Liver (tissue), 9 donors: ENCODE measurements around the gene OXCT1. TPM values are rescaled to one million over a fixed set of nuclear protein-coding genes. Genes with fewer than 3 reads are reported as not detected.

Source experiments
- DNase-seq: peaks from one replicate; pipeline ENCODE4 v3.0.0-alpha.2; 2017; ENCODE audit warnings: low spot score
- H3K27ac ChIP-seq, 2 donors: one replicate each; pipeline ENCODE4 v1.7.0; 2013; ENCODE audit warnings: inconsistent platforms in 2 of 2, low read length in 2 of 2, control low read depth in 1 of 2, low read depth in 1 of 2, mild to moderate bottlenecking in 1 of 2
- H3K27me3 ChIP-seq, 4 donors: one replicate each; pipeline versions ENCODE4 v1.6.1 to v1.7.0; 2013; ENCODE audit warnings: low read length in 3 of 4, inconsistent platforms in 1 of 4, mild to moderate bottlenecking in 1 of 4, moderate library complexity in 1 of 4; ENCODE audit not compliant: control insufficient read depth in 4 of 4, insufficient read depth in 4 of 4
- H3K36me3 ChIP-seq, 4 donors: one replicate each; pipeline versions ENCODE4 v1.6.1 to v1.7.0; 2013; ENCODE audit warnings: low read length in 3 of 4, mild to moderate bottlenecking in 3 of 4, low read depth in 1 of 4, moderate library complexity in 1 of 4; ENCODE audit not compliant: control insufficient read depth in 4 of 4, insufficient read depth in 3 of 4
- H3K4me1 ChIP-seq, 4 donors: one replicate each; pipeline versions ENCODE4 v1.6.1 to v1.7.0; 2013; ENCODE audit warnings: low read length in 3 of 4, mild to moderate bottlenecking in 3 of 4, moderate library complexity in 1 of 4; ENCODE audit not compliant: control insufficient read depth in 4 of 4, insufficient read depth in 4 of 4
- H3K4me3 ChIP-seq, 3 donors: one replicate each; pipeline versions ENCODE4 v1.6.1 to v1.7.0; 2013; ENCODE audit warnings: low read length in 3 of 3, control low read depth in 1 of 3, low read depth in 1 of 3, mild to moderate bottlenecking in 1 of 3
- H3K9ac ChIP-seq, 2 donors: one replicate each; pipeline ENCODE4 v1.7.0; 2013; ENCODE audit warnings: low read length in 2 of 2, mild to moderate bottlenecking in 2 of 2, moderate library complexity in 2 of 2, control low read depth in 1 of 2, low read depth in 1 of 2
- H3K9me3 ChIP-seq, 4 donors: one replicate each; pipeline versions ENCODE4 v1.6.1 to v1.7.0; 2013; ENCODE audit warnings: low read length in 3 of 4; ENCODE audit not compliant: control insufficient read depth in 4 of 4
- EGR1 ChIP-seq, 2 donors: IDR thresholded peaks; 2 replicates each; pipeline ENCODE4 v1.6.1; 2016 to 2018; ENCODE audit warnings: antibody characterized with exemption in 2 of 2, low read depth in 2 of 2
- FOXA1 ChIP-seq: IDR thresholded peaks from 2 replicates; pipeline ENCODE4 v1.6.1; 2016; ENCODE audit warnings: antibody characterized with exemption
- FOXA2 ChIP-seq: IDR thresholded peaks from 2 replicates; pipeline ENCODE4 v1.6.1; 2016; ENCODE audit warnings: antibody characterized with exemption
- GABPA ChIP-seq, 2 donors: IDR thresholded peaks in 1 of 2; conservative IDR thresholded peaks in 1 of 2; 2 replicates each; pipeline ENCODE4 v1.6.1; 2016; ENCODE audit warnings: antibody characterized with exemption in 2 of 2, mild to moderate bottlenecking in 1 of 2, moderate library complexity in 1 of 2
- HNF4A ChIP-seq, 2 donors: conservative IDR thresholded peaks; 2 replicates each; pipeline ENCODE4 v1.6.1; 2016; ENCODE audit warnings: antibody characterized with exemption in 2 of 2, mild to moderate bottlenecking in 2 of 2
- HNF4G ChIP-seq: IDR thresholded peaks from 2 replicates; pipeline ENCODE4 v1.6.1; 2016; ENCODE audit warnings: antibody characterized with exemption
- JUND ChIP-seq, 2 donors: IDR thresholded peaks; 2 replicates each; pipeline ENCODE4 v1.6.1; 2016; ENCODE audit warnings: antibody characterized with exemption in 2 of 2
- MAX ChIP-seq: IDR thresholded peaks from 2 replicates; pipeline ENCODE4 v1.6.1; 2016; ENCODE audit warnings: antibody characterized with exemption
- NR2F2 ChIP-seq: IDR thresholded peaks from 2 replicates; pipeline ENCODE4 v1.6.1; 2016; ENCODE audit warnings: antibody characterized with exemption
- RAD21 ChIP-seq, 2 donors: IDR thresholded peaks; 2 replicates each; pipeline ENCODE4 v1.6.1; 2016; ENCODE audit warnings: antibody characterized with exemption in 2 of 2, mild to moderate bottlenecking in 2 of 2
- REST ChIP-seq: IDR thresholded peaks from 2 replicates; pipeline ENCODE4 v1.6.1; 2016; ENCODE audit warnings: antibody characterized with exemption, mild to moderate bottlenecking
- RXRA ChIP-seq, 2 donors: IDR thresholded peaks; 2 replicates each; pipeline ENCODE4 v1.6.1; 2017 to 2018; ENCODE audit warnings: antibody characterized with exemption in 2 of 2, mild to moderate bottlenecking in 1 of 2
- TAF1 ChIP-seq: conservative IDR thresholded peaks from 2 replicates; pipeline ENCODE4 v1.6.1; 2016; ENCODE audit warnings: antibody characterized with exemption, mild to moderate bottlenecking
- YY1 ChIP-seq: IDR thresholded peaks from 2 replicates; pipeline ENCODE4 v1.6.1; 2016; ENCODE audit warnings: antibody characterized with exemption, mild to moderate bottlenecking
- WGBS: extraction: QIAGEN DNeasy Blood & Tissue Kit; methylation state at CpG from one replicate; pipeline ENCODE4 v1.1.7; 2013; 5-methylcytosine and 5-hydroxymethylcytosine counted together
- polyA plus RNA-seq, 2 donors: library from polyadenylated mRNA; stranded (reverse) in 1 of 2; unstranded in 1 of 2; fragments of 200-250 nt in 1 of 2; fragments of >200 nt in 1 of 2; fragmentation: Nextera tagmentation in 1 of 2; extraction: Ambion mirVana in 1 of 2; gene quantifications; one replicate each; pipeline versions ENCODE4 v1.2.1 to v1.2.3, GENCODE V29; 2013 to 2015
- total RNA-seq, 2 donors: library from RNA; depleted of rRNA; stranded (reverse); fragments of >200 nt; gene quantifications; one replicate each; pipeline ENCODE4 v1.2.3, GENCODE V29; 2014
- TF ChIP-seq, protein P1 (sequence below): fragments of 150-350 bp; IDR thresholded peaks from 2 replicates; pipeline ENCODE4 v1.5.1; 2017; ENCODE audit warnings: improper control_type of control experiment, low read depth, low read length; ENCODE audit not compliant: missing input control
- donor health status: healthy.
- donor health status: healthy.
- donor health status: healthy.
- donor health status: healthy.
- donor health status: healthy.

Gene OXCT1
- total and polyA plus RNA-seq, 4 donors, result 0.72 to 10.7 (median 1.1) TPM

DNA sequence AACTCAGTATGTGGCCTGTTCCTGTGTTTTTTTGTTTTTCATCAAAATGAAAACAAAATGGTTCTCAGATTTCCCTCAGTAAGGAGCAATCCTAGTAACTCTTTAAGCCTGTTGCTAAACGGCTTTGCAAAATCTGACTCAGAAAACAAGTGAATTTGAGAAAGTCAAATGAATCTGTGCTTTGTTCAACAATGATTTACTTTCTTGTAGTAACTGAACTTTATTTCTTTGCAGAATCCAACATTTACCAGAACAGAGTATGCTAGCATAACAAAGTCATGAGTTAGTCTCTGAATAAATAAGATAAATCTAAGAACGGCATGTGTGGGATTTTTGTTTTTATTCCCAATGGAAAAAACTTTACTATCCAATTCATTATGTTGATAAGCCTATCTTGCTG is 93.8 kb downstream of the OXCT1 start:
- Histone ChIP-seq H3K9me3 (no peaks in the 10 kb centered on the region), H3K27me3 (no peaks in the 10 kb centered on the region), H3K27ac (no peak overlapping the region), H3K4me1 (no peaks in the 10 kb centered on the region), H3K9ac (no peak overlapping the region), H3K4me3 (no peak overlapping the region), H3K36me3 (no peaks in the 10 kb centered on the region)
- DNase-seq, result no peak
- WGBS, result 80% methylated on average over 2 of the region's 2 CpGs
- TF ChIP-seq TAF1, result no peak
- TF ChIP-seq GABPA (IDR thresholded peaks at IDR 0.05 in 1 of 2, conservative IDR thresholded peaks at IDR 0.05 in 1 of 2), result no peak
- TF ChIP-seq FOXA1, result no peak
- no peak for TF ChIP-seq EGR1 (IDR thresholded peaks at IDR 0.05; ENCODE audit: low read depth in 2 of 2)
- no peak for TF ChIP-seq HNF4G
- no peak for TF ChIP-seq REST
- no peak for TF ChIP-seq RAD21 (IDR thresholded peaks at IDR 0.05)
- no peak for TF ChIP-seq FOXA2
- TF ChIP-seq MAX, result no peak

DNA sequence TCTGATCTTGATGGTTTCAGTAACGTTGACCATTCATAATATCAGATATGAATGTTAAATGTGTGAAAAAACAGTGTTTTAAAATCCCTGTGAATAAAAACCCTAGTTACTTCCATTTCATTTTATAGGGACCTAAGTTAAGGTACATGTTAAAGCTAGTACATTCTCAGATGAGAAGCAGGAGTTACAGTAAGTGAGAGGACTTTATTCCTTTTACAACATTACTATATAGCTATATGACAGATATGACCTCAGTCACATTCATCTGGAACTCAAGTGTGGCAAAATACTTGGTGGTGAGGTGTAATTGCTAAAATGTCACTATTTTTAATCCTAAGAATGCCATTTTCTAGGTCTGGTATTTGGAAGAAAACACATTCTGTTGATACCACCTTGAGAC is 96.4 kb downstream of the OXCT1 start:
- Histone ChIP-seq H3K9ac (no peak overlapping the region), H3K4me3 (no peak overlapping the region), H3K27me3 (no peaks in the 10 kb centered on the region), H3K9me3 (no peaks in the 10 kb centered on the region), H3K36me3 (no peaks in the 10 kb centered on the region), H3K27ac (no peak overlapping the region), H3K4me1 (no peaks in the 10 kb centered on the region)
- DNase-seq, result no peak
- no peak for TF ChIP-seq RXRA (IDR thresholded peaks at IDR 0.05)
- TF ChIP-seq YY1, result no peak
- TF ChIP-seq MAX, result no peak
- no peak for TF ChIP-seq REST
- TF ChIP-seq HNF4A (conservative IDR thresholded peaks at IDR 0.05), result no peak
- TF ChIP-seq JUND (IDR thresholded peaks at IDR 0.05), result no peak
- TF ChIP-seq NR2F2, result no peak
- TF ChIP-seq, protein P1, sequence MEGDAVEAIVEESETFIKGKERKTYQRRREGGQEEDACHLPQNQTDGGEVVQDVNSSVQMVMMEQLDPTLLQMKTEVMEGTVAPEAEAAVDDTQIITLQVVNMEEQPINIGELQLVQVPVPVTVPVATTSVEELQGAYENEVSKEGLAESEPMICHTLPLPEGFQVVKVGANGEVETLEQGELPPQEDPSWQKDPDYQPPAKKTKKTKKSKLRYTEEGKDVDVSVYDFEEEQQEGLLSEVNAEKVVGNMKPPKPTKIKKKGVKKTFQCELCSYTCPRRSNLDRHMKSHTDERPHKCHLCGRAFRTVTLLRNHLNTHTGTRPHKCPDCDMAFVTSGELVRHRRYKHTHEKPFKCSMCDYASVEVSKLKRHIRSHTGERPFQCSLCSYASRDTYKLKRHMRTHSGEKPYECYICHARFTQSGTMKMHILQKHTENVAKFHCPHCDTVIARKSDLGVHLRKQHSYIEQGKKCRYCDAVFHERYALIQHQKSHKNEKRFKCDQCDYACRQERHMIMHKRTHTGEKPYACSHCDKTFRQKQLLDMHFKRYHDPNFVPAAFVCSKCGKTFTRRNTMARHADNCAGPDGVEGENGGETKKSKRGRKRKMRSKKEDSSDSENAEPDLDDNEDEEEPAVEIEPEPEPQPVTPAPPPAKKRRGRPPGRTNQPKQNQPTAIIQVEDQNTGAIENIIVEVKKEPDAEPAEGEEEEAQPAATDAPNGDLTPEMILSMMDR, result no peak
- no peak for TF ChIP-seq EGR1 (IDR thresholded peaks at IDR 0.05; ENCODE audit: low read depth in 2 of 2)
- WGBS, result 81% methylated on average over 1 of the region's 1 CpG
